HG02943 (cell line): ENCODE data around the gene PTGFRN.
"Not testable (repeated sequence)": the region's sequence is repeated elsewhere in the genome, so short reads cannot be mapped to it uniquely, and the experiment has no call there.

Source experiments
- ATAC-seq: cut with Tn5 transposase; IDR thresholded peaks from one replicate; pipeline ENCODE4 v1.9.1; 2021; ENCODE audit warnings: mild to moderate bottlenecking, low read depth, moderate library complexity; ENCODE audit not compliant: unreplicated experiment

Gene PTGFRN

GRCh38 chr1:116914667-116915066 is 5.0 kb downstream of the PTGFRN start:
- ATAC-seq, result no peak

GRCh38 chr1:116915086-116915661 is 5.5 kb downstream of the PTGFRN start:
- no peak for ATAC-seq

GRCh38 chr1:116916002-116916401 is 6.3 kb downstream of the PTGFRN start:
- ATAC-seq, result no peak

- ATAC-seq, result no peak
Measured at GRCh38 chr1:116916533-116917445, 7.1 kb downstream of the PTGFRN start.

GRCh38 chr1:116918714-116919357 is 9.1 kb downstream of the PTGFRN start:
- no peak for ATAC-seq

- ATAC-seq, result no peak
Measured at GRCh38 chr1:116919802-116920201, 10.1 kb downstream of the PTGFRN start.

GRCh38 chr1:116920211-116920610 is 10.5 kb downstream of the PTGFRN start:
- ATAC-seq, result no peak

GRCh38 chr1:116921301-116921885 is 11.7 kb downstream of the PTGFRN start:
- ATAC-seq, result no peak

- ATAC-seq, result no peak
Measured at GRCh38 chr1:116921937-116922336, 12.2 kb downstream of the PTGFRN start.

- no peak for ATAC-seq
Measured at GRCh38 chr1:116923421-116923820, 13.7 kb downstream of the PTGFRN start.

- no peak for ATAC-seq
Measured at GRCh38 chr1:116927049-116927798, 17.5 kb downstream of the PTGFRN start.

GRCh38 chr1:116929961-116930592 is 20.4 kb downstream of the PTGFRN start:
- ATAC-seq, result no peak

GRCh38 chr1:116931016-116931918 is 21.6 kb downstream of the PTGFRN start:
- ATAC-seq, result no peak

GRCh38 chr1:116933606-116934515 is 24.1 kb downstream of the PTGFRN start:
- ATAC-seq, result no peak

- ATAC-seq, result no peak
Measured at GRCh38 chr1:116934586-116935207, 25.0 kb downstream of the PTGFRN start.

- no peak for ATAC-seq
Measured at GRCh38 chr1:116938216-116938615, 28.5 kb downstream of the PTGFRN start.

GRCh38 chr1:116939780-116940543 is 30.2 kb downstream of the PTGFRN start:
- not testable (repeated sequence) for ATAC-seq
